ENCODE results near the gene ACAN.

DNA sequence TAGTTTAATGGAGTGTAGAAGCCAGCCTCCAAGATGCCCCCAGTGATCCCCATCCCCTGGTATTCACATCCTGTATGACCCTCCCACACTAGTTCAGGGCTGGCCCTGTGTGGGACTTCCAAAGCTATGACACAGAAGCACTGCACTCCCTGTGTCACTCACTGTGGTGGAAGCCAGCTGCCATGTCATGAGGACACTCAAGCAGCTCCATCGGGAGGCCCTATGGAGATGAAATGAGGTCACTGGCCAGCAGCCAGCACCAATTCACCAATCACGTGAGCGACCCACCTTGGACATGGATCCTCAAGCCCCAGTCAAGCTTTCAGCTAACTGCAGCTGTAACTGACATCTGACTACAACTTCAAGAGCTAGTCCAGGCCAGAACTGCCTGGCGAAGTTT lies 3.9 kb upstream of the ACAN start:
- TF ChIP-seq, protein P1, sequence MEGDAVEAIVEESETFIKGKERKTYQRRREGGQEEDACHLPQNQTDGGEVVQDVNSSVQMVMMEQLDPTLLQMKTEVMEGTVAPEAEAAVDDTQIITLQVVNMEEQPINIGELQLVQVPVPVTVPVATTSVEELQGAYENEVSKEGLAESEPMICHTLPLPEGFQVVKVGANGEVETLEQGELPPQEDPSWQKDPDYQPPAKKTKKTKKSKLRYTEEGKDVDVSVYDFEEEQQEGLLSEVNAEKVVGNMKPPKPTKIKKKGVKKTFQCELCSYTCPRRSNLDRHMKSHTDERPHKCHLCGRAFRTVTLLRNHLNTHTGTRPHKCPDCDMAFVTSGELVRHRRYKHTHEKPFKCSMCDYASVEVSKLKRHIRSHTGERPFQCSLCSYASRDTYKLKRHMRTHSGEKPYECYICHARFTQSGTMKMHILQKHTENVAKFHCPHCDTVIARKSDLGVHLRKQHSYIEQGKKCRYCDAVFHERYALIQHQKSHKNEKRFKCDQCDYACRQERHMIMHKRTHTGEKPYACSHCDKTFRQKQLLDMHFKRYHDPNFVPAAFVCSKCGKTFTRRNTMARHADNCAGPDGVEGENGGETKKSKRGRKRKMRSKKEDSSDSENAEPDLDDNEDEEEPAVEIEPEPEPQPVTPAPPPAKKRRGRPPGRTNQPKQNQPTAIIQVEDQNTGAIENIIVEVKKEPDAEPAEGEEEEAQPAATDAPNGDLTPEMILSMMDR (IDR thresholded peaks at IDR 0.05): no peak
- no peak for TF ChIP-seq POLR2A (IDR thresholded peaks at IDR 0.05)
